Lower lobe of right lung (tissue), 2 donors: ENCODE results near the gene GRIA3. TPM values are rescaled to one million over a fixed set of nuclear protein-coding genes. Genes with fewer than 3 reads are reported as not detected.

ENCODE experiments used
- ATAC-seq, 2 donors: fragments of 200-7000 bp; cut with Tn5 transposase; one replicate each; pipeline ENCODE4 v1.9.1; 2020 to 2022; ENCODE audit warnings: mild to moderate bottlenecking in 2 of 2, moderate library complexity in 2 of 2
- DNase-seq: peaks from one replicate; pipeline ENCODE4 v3.0.0-alpha.2; 2020
- H3K27ac ChIP-seq: fragments of 200-600 bp; one replicate; pipeline ENCODE4 v1.8.0; 2022
- H3K27me3 ChIP-seq: fragments of 200-600 bp; one replicate; pipeline ENCODE4 v1.8.0; 2022; ENCODE audit warnings: low read depth
- H3K36me3 ChIP-seq: fragments of 200-600 bp; one replicate; pipeline ENCODE4 v1.8.0; 2022; ENCODE audit warnings: mild to moderate bottlenecking
- H3K4me1 ChIP-seq: fragments of 200-600 bp; one replicate; pipeline ENCODE4 v1.8.0; 2022
- H3K4me3 ChIP-seq: fragments of 200-600 bp; one replicate; pipeline ENCODE4 v1.8.0; 2022; ENCODE audit warnings: mild to moderate bottlenecking
- H3K9me3 ChIP-seq: fragments of 200-600 bp; one replicate; pipeline ENCODE4 v1.8.0; 2022
- CTCF ChIP-seq: fragments of 200-600 bp; IDR thresholded peaks from one replicate; pipeline ENCODE4 v1.8.0; 2022; ENCODE audit warnings: antibody characterized with exemption, mild to moderate bottlenecking
- intact Hi-C: fragments of 100-400 bp; cut with DNase I; formaldehyde crosslinking; loops from one replicate; pipeline ENCODE4 v1.11.0; 2022
- long read RNA-seq: library from polyadenylated mRNA; unstranded; transcript quantifications from one replicate; pipeline ENCODE4 v2.0.0, GENCODE V29; 2021
- total RNA-seq: library from RNA; stranded (reverse); fragmentation: NEBNext Ultra II Directional; extraction: Animal tissue kit (Norgen Biotek cat#: 25700); gene quantifications from one replicate; pipeline ENCODE4 v1.2.1, GENCODE V29; 2021
- donor health status: DM: no; HTN: yes; CAD: no; lungs with severe emphysema.

GRIA3 gene
- 0.47 TPM for total RNA-seq
- long read RNA-seq, partial matches to known transcripts = 0 of 1 reads
- long read RNA-seq, other reads (novel, unspliced or antisense) = 1 of 1 reads

- H3K4me3 ChIP-seq = peak within 1 kb of the TSS; percentile 30
- ATAC-seq = no peak
- no peaks in the 10 kb centered on the region for H3K27me3 ChIP-seq
- H3K4me1 ChIP-seq = no peaks in the 10 kb centered on the region
- H3K9me3 ChIP-seq = no peaks in the 10 kb centered on the region
- DNase-seq = no peak
- H3K27ac ChIP-seq = no peak within 1 kb of the TSS
- intact Hi-C loops = no loop called here
- no peaks in the 10 kb centered on the region for H3K36me3 ChIP-seq
- no peak for TF ChIP-seq CTCF
Measured at GRCh38 chrX:123184219-123184865, at the start of gene GRIA3. Gene GRIA3 (plus strand): TSS chrX:123184278. CDS start chrX:123184536, 258 bp downstream.

DNA sequence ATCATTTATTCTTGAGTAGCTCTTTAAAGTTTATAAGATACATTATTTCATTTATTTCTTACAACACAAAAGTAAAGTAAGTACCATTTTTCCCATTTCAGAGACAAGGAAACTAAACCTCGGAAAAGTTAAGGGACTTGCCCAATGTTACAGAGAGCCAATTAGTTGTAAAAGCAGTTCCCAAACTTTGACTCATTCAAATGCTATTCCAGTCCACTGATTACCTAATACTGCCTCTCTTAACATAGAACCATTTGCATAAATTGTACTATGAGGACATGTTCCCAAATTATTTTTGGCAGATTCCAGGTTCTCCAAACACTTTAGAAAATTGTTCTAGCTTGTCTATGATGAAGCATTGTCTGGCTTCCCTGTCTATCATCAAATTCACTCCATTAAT is 45.6 kb upstream of the GRIA3 start:
- intact Hi-C loops = no loop called here
- DNase-seq = no peak
- TF ChIP-seq CTCF = no peak
- no peaks in the 10 kb centered on the region for H3K4me1 ChIP-seq
- H3K27me3 ChIP-seq = no peaks in the 10 kb centered on the region
- no peak overlapping the region for H3K27ac ChIP-seq
- H3K36me3 ChIP-seq = no peaks in the 10 kb centered on the region
- no peak overlapping the region for H3K4me3 ChIP-seq
- H3K9me3 ChIP-seq = no peaks in the 10 kb centered on the region
- no peak for ATAC-seq

DNA sequence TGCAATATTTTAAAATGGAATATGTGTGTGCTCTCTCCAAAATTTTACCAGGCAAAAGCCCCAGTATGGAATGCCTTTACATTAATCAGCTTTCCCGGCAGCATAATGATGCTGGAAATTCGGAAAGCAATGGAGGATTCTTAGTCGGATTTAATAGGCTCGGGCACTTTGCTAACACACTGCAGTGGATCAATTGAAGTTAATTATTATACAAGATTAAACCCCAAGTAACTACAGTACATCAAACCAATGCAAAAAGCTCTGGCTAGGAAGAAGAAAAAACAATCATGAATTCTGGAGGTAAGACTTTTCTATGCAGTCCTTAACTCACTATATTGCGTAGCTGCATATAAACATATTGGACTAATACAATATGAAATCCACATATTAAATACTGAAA is 43.6 kb upstream of the GRIA3 start:
- no peak for ATAC-seq
- no peaks in the 10 kb centered on the region for H3K27me3 ChIP-seq
- TF ChIP-seq CTCF = no peak
- H3K9me3 ChIP-seq = no peaks in the 10 kb centered on the region
- no peaks in the 10 kb centered on the region for H3K36me3 ChIP-seq
- intact Hi-C loops = no loop called here
- no peaks in the 10 kb centered on the region for H3K4me1 ChIP-seq
- no peak overlapping the region for H3K27ac ChIP-seq
- H3K4me3 ChIP-seq = no peak overlapping the region
- DNase-seq = no peak

GRCh38 chrX:123140904-123141303 is 43.2 kb upstream of the GRIA3 start:
- no peaks in the 10 kb centered on the region for H3K27me3 ChIP-seq

GRCh38 chrX:123153846-123154335 is 30.2 kb upstream of the GRIA3 start:
- intact Hi-C loops = no loop called here
- Histone ChIP-seq H3K4me1 (no peaks in the 10 kb centered on the region), H3K9me3 (no peaks in the 10 kb centered on the region), H3K4me3 (no peak overlapping the region), H3K27me3 (no peaks in the 10 kb centered on the region), H3K27ac (no peak overlapping the region), H3K36me3 (no peaks in the 10 kb centered on the region)
- peak in 1 of 2 donors; percentile 16 for ATAC-seq
- no peak for DNase-seq
- no peak for TF ChIP-seq CTCF

More at GRCh38 chrX:123140904-123141303, 43.2 kb upstream of the GRIA3 start:
- no peak for DNase-seq
- H3K4me1 ChIP-seq = no peaks in the 10 kb centered on the region
- no peak overlapping the region for H3K4me3 ChIP-seq
- no peak for TF ChIP-seq CTCF
- intact Hi-C loops = no loop called here
- ATAC-seq = no peak
- H3K9me3 ChIP-seq = no peaks in the 10 kb centered on the region
- H3K27ac ChIP-seq = no peak overlapping the region
- no peaks in the 10 kb centered on the region for H3K36me3 ChIP-seq
